Measurements from ENCODE around the gene CRABP1.

Gene CRABP1

GRCh38 chr15:78347586-78348543 is 7.7 kb downstream of the CRABP1 start:
- DNase-seq (ENCODE audit: low spot score), result no peak

- DNase-seq (ENCODE audit: low spot score), result no peak
Observed at GRCh38 chr15:78350058-78350457, 9.9 kb downstream of the CRABP1 start.

GRCh38 chr15:78351539-78351938 is 11.4 kb downstream of the CRABP1 start:
- no peak for DNase-seq (ENCODE audit: low spot score)

GRCh38 chr15:78353093-78353492 is 12.9 kb downstream of the CRABP1 start:
- DNase-seq (ENCODE audit: low spot score), result no peak

DNA sequence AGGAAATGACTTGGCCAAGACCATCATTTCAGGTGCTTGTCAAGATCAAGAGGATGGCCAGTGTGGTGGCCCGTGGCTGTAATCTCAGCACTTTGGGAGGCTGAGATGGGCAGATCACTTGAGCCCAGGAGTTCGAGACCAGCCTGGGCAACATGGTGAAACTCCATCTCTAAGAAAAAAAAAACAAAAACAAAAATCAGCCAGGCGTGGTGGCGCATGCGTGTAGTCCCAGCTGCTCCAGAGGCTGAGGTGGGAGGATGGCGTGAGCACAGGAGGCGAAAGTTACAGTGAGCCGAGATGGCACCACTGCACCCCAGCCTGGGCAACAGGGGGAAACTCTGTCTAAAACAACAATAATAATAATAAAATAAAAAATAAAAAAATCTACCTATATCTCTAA is 15.0 kb downstream of the CRABP1 start:
- no peak for DNase-seq (ENCODE audit: low spot score)

GRCh38 chr15:78358102-78358870 is 18.1 kb downstream of the CRABP1 start:
- no peak for DNase-seq (ENCODE audit: low spot score)

GRCh38 chr15:78359041-78359808 is 19.1 kb downstream of the CRABP1 start:
- no peak for DNase-seq (ENCODE audit: low spot score)

- no peak for DNase-seq (ENCODE audit: low spot score)
Observed at GRCh38 chr15:78360367-78360801, 20.2 kb downstream of the CRABP1 start.

- DNase-seq (ENCODE audit: low spot score), result no peak
Observed at GRCh38 chr15:78360958-78361718, 21.0 kb downstream of the CRABP1 start.

GRCh38 chr15:78361771-78362506 is 21.8 kb downstream of the CRABP1 start:
- DNase-seq (ENCODE audit: low spot score), result no peak

- no peak for DNase-seq (ENCODE audit: low spot score)
Observed at GRCh38 chr15:78362716-78363380, 22.7 kb downstream of the CRABP1 start.

DNA sequence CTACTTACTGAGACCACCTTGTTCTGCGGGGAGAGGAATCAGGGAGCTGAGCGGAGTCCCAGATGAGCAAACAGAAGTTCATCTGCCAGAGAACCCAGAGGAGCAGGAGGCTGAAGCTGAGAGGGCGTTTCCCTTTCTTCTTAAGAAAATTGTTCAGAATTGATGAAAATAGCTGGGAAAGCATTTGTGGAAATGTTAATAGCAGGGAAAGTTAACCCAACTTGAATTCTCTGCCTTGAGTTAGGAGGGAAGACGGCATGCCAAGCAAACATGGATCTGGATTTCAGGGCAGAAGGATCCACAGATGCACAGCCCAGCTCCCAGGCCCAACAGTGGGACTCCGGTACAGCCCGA is 23.2 kb downstream of the CRABP1 start:
- DNase-seq (ENCODE audit: low spot score), result no peak

- DNase-seq (ENCODE audit: low spot score), result no peak
Observed at GRCh38 chr15:78364233-78364632, 24.1 kb downstream of the CRABP1 start.

- DNase-seq (ENCODE audit: low spot score), result no peak
Observed at GRCh38 chr15:78365917-78366316, 25.8 kb downstream of the CRABP1 start.

DNA sequence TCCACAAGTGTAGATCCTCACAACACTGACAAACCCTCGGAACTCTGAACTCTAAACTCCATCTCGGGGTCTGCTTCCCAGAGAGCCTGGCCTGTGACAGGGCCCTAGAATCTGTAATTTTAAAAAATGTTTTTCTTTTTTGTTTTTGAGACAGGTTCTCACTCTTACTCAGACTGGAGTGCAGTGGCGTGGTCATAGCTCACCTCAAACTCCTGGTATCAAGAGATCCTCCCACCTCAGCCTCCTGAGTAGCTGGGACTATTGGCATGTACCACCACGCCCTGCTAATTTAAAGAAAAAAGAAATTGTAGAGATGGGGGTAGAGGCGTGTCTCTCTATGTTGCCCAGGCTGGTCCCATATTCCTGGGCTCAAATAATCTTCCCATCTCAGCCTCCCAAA is 26.2 kb downstream of the CRABP1 start:
- no peak for DNase-seq (ENCODE audit: low spot score)

- DNase-seq (ENCODE audit: low spot score), result no peak
Observed at GRCh38 chr15:78368651-78369050, 28.5 kb downstream of the CRABP1 start.

- no peak for DNase-seq (ENCODE audit: low spot score)
Observed at GRCh38 chr15:78369161-78369560, 29.0 kb downstream of the CRABP1 start.

- DNase-seq (ENCODE audit: low spot score), result no peak
Observed at GRCh38 chr15:78370013-78370412, 29.9 kb downstream of the CRABP1 start.

DNA sequence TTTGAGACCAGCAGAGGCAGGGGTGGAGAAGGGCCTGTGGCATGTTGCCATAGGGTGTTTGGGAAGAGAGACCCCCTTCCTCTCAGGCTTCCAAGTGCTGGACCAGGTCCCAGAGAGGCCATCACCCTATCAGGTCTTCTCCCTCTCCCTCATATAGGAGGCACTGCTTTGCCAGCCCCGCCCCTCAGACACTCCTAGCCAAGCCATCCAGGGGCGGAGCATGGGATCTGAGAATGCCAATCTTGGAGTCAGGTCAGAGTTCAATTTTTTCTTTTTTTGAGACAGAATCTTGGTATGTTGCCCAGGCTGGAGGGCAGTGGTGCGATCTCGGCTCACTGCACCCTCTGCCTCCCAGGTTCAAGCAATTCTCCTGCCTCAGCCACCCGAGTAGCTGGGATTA is 32.7 kb downstream of the CRABP1 start:
- DNase-seq (ENCODE audit: low spot score), result no peak
